GM12878 (cell line): ENCODE measurements around the gene IFNAR1. TPM values are rescaled to one million over a fixed set of nuclear protein-coding genes. Genes with fewer than 3 reads are reported as not detected.
A peak's percentile ranks its signal among the peaks of the same experiment; 100 is the strongest.

Source experiments
- ATAC-seq: fragments of 200-7000 bp; cut with Tn5 transposase; 3 replicates; pipeline ENCODE4 v1.9.1; 2020; ENCODE audit warnings: mild to moderate bottlenecking, moderate library complexity
- BruUV-seq: library from RNA; stranded (reverse); fragments of 400-500 nt; replicated peaks from 2 replicates; lab custom pipeline; 2021; lab: Mats Ljungman, UMichigan
- CTCF ChIA-PET: fragments of 300-600 bp; sonication (Branson Sonifier 250); formaldehyde crosslinking; extraction: SDS; loops from one replicate; lab custom pipeline; 2021; ENCODE audit warnings: inconsistent platforms; lab: Yijun Ruan, JAX
- POLR2A ChIA-PET: fragments of 350-600 bp; formaldehyde crosslinking; extraction: SDS; loops from one replicate; lab custom pipeline; 2021; ENCODE audit warnings: inconsistent platforms; lab: Charles Lee
- RAD21 ChIA-PET: fragments of 300-600 bp; sonication (Branson Sonifier 250); formaldehyde crosslinking; loops from one replicate; lab custom pipeline; 2023; ENCODE audit warnings: antibody characterized with exemption; ENCODE audit not compliant: unreplicated experiment; lab: Charles Lee
- SMC1A ChIA-PET: fragments of 300-600 bp; sonication (Branson Sonifier 250); formaldehyde crosslinking; loops from one replicate; lab custom pipeline; 2023; ENCODE audit not compliant: unreplicated experiment, uncharacterized antibody; lab: Charles Lee
- DNase-seq: peaks from one replicate; pipeline ENCODE4 v3.0.0-alpha.2; 2011; ENCODE audit warnings: low read depth, low spot score
- FAIRE-seq: peaks from 3 replicates; lab custom pipeline; 2011; peaks lifted over from hg19 to GRCh38; lab: Jason Lieb, UNC
- H2AFZ ChIP-seq: 2 replicates; pipeline ENCODE4 v1.6.0; 2011; ENCODE audit warnings: low read depth, low read length, control low read depth; ENCODE audit not compliant: control insufficient read depth
- H3K27ac ChIP-seq: 2 replicates; pipeline ENCODE4 v1.5.1; 2011; ENCODE audit warnings: control low read depth; ENCODE audit not compliant: control insufficient read depth, insufficient read depth
- H3K27me3 ChIP-seq, 2 experiments: replicated peaks in 1 of 2; 2 replicates each; pipeline versions ENCODE4 v1.6.0 to v1.6.1; 2011; ENCODE audit warnings: low read length in 1 of 2; ENCODE audit not compliant: control insufficient read depth in 2 of 2, insufficient read depth in 2 of 2
- H3K36me3 ChIP-seq, 2 experiments: 2 replicates each; pipeline ENCODE4 v1.5.1; 2011; ENCODE audit warnings: low read length in 1 of 2; ENCODE audit not compliant: control insufficient read depth in 2 of 2, insufficient read depth in 2 of 2
- H3K4me1 ChIP-seq: 2 replicates; pipeline ENCODE4 v1.6.1; 2011; ENCODE audit warnings: mild to moderate bottlenecking, low read length, moderate library complexity, mixed read lengths; ENCODE audit not compliant: control insufficient read depth, insufficient read depth
- H3K4me2 ChIP-seq: 2 replicates; pipeline ENCODE4 v1.6.0; 2011; ENCODE audit warnings: control low read depth; ENCODE audit not compliant: control insufficient read depth, insufficient read depth
- H3K4me3 ChIP-seq: fragments of 200-600 bp; sonication (generic); 2 replicates; pipeline ENCODE4 v1.5.1; 2016
- H3K79me2 ChIP-seq: 2 replicates; pipeline ENCODE4 v1.6.0; 2011; ENCODE audit warnings: low read length; ENCODE audit not compliant: control insufficient read depth, insufficient read depth
- H3K9ac ChIP-seq: 2 replicates; pipeline ENCODE4 v1.8.0; 2011; ENCODE audit warnings: low read length, control low read depth, mixed read lengths; ENCODE audit not compliant: control insufficient read depth, insufficient read depth
- H3K9me3 ChIP-seq: replicated peaks from 3 replicates; pipeline ENCODE4 v1.5.1; 2011; ENCODE audit warnings: mild to moderate bottlenecking, low read length; ENCODE audit not compliant: control insufficient read depth, insufficient read depth
- H4K20me1 ChIP-seq: 2 replicates; pipeline ENCODE4 v1.6.0; 2011; ENCODE audit not compliant: control insufficient read depth, insufficient read depth
- ATF3 ChIP-seq: IDR thresholded peaks from 2 replicates; pipeline ENCODE4 v1.6.1; 2011; ENCODE audit warnings: low read depth, mild to moderate bottlenecking, low read length, moderate library complexity, borderline replicate concordance; ENCODE audit errors: extremely low read depth
- BMI1 ChIP-seq: fragments of 450-650 bp; IDR thresholded peaks from 2 replicates; pipeline ENCODE4 v1.6.1; 2016; ENCODE audit warnings: mild to moderate bottlenecking, moderate library complexity, borderline replicate concordance
- IKZF2 ChIP-seq, 2 experiments: fragments of 450-650 bp; IDR thresholded peaks; 2 replicates each; pipeline ENCODE4 v1.6.1; 2017; ENCODE audit warnings: mild to moderate bottlenecking in 2 of 2, moderate library complexity in 2 of 2
- SUZ12 ChIP-seq: fragments of 200-600 bp; sonication (generic); IDR thresholded peaks from one replicate; pipeline ENCODE4 v1.6.1; 2018; ENCODE audit warnings: antibody characterized with exemption, mild to moderate bottlenecking; ENCODE audit not compliant: unreplicated experiment
- ZNF274 ChIP-seq: IDR thresholded peaks from one replicate; pipeline ENCODE4 v1.8.0; 2011; ENCODE audit not compliant: insufficient read length, insufficient read depth
- ZZZ3 ChIP-seq: IDR thresholded peaks from 2 replicates; pipeline ENCODE4 v1.6.1; 2011; ENCODE audit warnings: low read depth; ENCODE audit not compliant: control insufficient read depth, insufficient read length
- WGBS: methylation state at CpG from one replicate; pipeline ENCODE4 v1.1.6; 2016; ENCODE audit warnings: low lambda C conversion rate; ENCODE audit not compliant: insufficient replicate concordance, insufficient coverage; ENCODE audit errors: missing lambda C conversion rate; 5-methylcytosine and 5-hydroxymethylcytosine counted together
- in situ Hi-C: fragments of 300-500 bp; cut with MboI; formaldehyde crosslinking; loops from 9 replicates; pipeline ENCODE4 v1.14.3; 2018; ENCODE audit warnings: mixed read lengths
- intact Hi-C: fragments of 100-400 bp; cut with micrococcal nuclease; formaldehyde crosslinking; loops from one replicate; pipeline ENCODE4 v1.14.2; 2022; ENCODE audit not compliant: unreplicated experiment
- polyA plus RNA-seq, 11 experiments: library from polyadenylated mRNA; depleted of rRNA in 4 of 11; unstranded in 6 of 11; stranded (reverse) in 5 of 11; fragments of >200 nt; fragmentation: Nextera tagmentation in 4 of 11; fragmentation: Illumina TruSeq in 1 of 11; extraction: Ambion mirVana in 4 of 11; extraction: Trizol in 1 of 11; gene quantifications; 1 replicate in 1 of 11; 2 replicates in 10 of 11; pipeline versions ENCODE4 v1.2.1 to v1.2.3, GENCODE V29; 2011 to 2016; ENCODE audit warnings: inconsistent platforms in 2 of 11, missing spikeins in 2 of 11, low read depth in 1 of 11
- total RNA-seq, 4 experiments: library from RNA; depleted of rRNA in 3 of 4; stranded (reverse); fragments of >200 nt in 3 of 4; fragmentation: Illumina TruSeq in 1 of 4; extraction: Trizol in 1 of 4; gene quantifications; 2 replicates each; pipeline versions ENCODE4 v1.2.1 to v1.2.3, GENCODE V29; 2013 to 2021

IFNAR1 gene
- total and polyA plus RNA-seq, 10 of the 15 experiments (the other 5 are each of a cell fraction or from before 2014, with no cell fraction given), result 12.0 to 62.4 (median 24.6) TPM

- no peak for TF ChIP-seq ZZZ3
Measured at GRCh38 chr21:33392284-33392985, 67.7 kb downstream of the IFNAR1 start (continued).

GRCh38 chr21:33393348-33393747, 68.6 kb downstream of the IFNAR1 start:
- FAIRE-seq, result no peak
- no TSS peak for BruUV-seq
- TF ChIP-seq SUZ12, result no peak
- no peak for TF ChIP-seq BMI1
- TF ChIP-seq ZNF274, result no peak

GRCh38 chr21:33394260-33394659, 69.5 kb downstream of the IFNAR1 start:
- DNase-seq, result no peak
- TF ChIP-seq IKZF2 (IDR thresholded peaks at IDR 0.05), result 0 out of 4 replicates have a peak, but pooled peaks of 1 of the 2 experiments have one; percentile 9
- no peak for TF ChIP-seq ATF3
- Histone ChIP-seq H2AFZ (no peak overlapping the region), H3K4me1 (peaks cover 12% of the 10 kb centered on the region), H3K79me2 (no peaks in the 10 kb centered on the region), H3K9ac (no peak overlapping the region), H4K20me1 (no peaks in the 10 kb centered on the region), H3K4me3 (no peak overlapping the region), H3K9me3 (no peaks in the 10 kb centered on the region), H3K36me3 (no peaks in the 10 kb centered on the region), H3K4me2 (no peak overlapping the region), H3K27ac (no peak overlapping the region), H3K27me3 (no peaks in the 10 kb centered on the region)
- ChIA-PET POLR2A (interaction anchor here (0.7 kb wide), 1 partner anchor 273 kb away, joined by 6 read pairs; no protein-coding TSS in a partner anchor), SMC1A (no interaction called here), CTCF (interaction anchor here (3.1 kb wide), 1 partner anchor 8 kb away, joined by 21 read pairs; no protein-coding TSS in a partner anchor), RAD21 (interaction anchor here (3.5 kb wide), 1 partner anchor 10 kb away, joined by 12 read pairs; no protein-coding TSS in a partner anchor)
- in situ Hi-C loops (no loop called here), intact Hi-C loops (no loop called here)
- peak; percentile 81 for ATAC-seq
- no peak for FAIRE-seq
- WGBS, result 13% methylated on average over 8 of the region's 8 CpGs
- BruUV-seq, result no TSS peak

More at GRCh38 chr21:33393348-33393747, 68.6 kb downstream of the IFNAR1 start:
- ChIA-PET RAD21 (no interaction called here), POLR2A (interaction anchor here (0.5 kb wide), 1 partner anchor 19 kb away, joined by 4 read pairs; no protein-coding TSS in a partner anchor), SMC1A (interaction anchor here (0.6 kb wide), 1 partner anchor 51 kb away, joined by 3 read pairs; no protein-coding TSS in a partner anchor), CTCF (no interaction called here)
- H3K4me1 ChIP-seq, result peaks cover 12% of the 10 kb centered on the region
- H3K4me3 ChIP-seq, result no peak overlapping the region
- H3K4me2 ChIP-seq, result no peak overlapping the region
- no peaks in the 10 kb centered on the region for H3K79me2 ChIP-seq
- DNase-seq, result no peak
- H3K27ac ChIP-seq, result no peak overlapping the region
- no peak overlapping the region for H2AFZ ChIP-seq
- WGBS, result 96% methylated on average over 4 of the region's 5 CpGs
- intact Hi-C loops, result no loop called here
- no peaks in the 10 kb centered on the region for H3K27me3 ChIP-seq
- no peak overlapping the region for H3K9ac ChIP-seq
- ATAC-seq, result no peak
- H3K36me3 ChIP-seq, result no peaks in the 10 kb centered on the region
- H3K9me3 ChIP-seq, result no peaks in the 10 kb centered on the region
- H4K20me1 ChIP-seq, result no peaks in the 10 kb centered on the region
- in situ Hi-C loops, result no loop called here
